Jurkat, Clone E6-1 (cell line): ENCODE results near the gene USO1.
"Not testable (repeated sequence)": the region's sequence is repeated elsewhere in the genome, so short reads cannot be mapped to it uniquely, and the experiment has no call there.

Source experiments
- DNase-seq: peaks from one replicate; pipeline ENCODE4 v3.0.0-alpha.2; 2011; ENCODE audit warnings: low read depth, low spot score
- H3K4me3 ChIP-seq: 2 replicates; pipeline ENCODE4 v1.5.1; 2011; ENCODE audit warnings: mild to moderate bottlenecking, low read length, control low read depth, moderate library complexity

The USO1 gene

DNA sequence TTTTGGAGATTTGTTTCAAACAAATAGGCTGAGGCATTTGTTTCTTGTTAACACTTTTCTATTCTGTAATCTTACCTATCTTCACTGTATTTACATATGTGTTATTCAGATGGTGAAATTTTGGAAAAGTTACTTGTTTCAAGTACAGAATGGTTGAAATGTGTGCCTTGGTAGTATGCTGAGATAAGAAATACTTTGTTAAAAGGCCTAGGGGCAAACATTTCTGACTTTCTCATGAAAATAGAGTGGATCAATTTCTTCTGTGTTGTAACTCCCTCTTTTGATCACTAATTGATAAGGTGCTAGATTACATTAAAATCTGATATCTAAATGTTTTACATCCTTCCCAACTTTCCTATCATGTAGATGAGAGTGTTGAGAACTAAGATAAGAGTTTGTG is 18.1 kb downstream of the USO1 start:
- no peak overlapping the region for H3K4me3 ChIP-seq
- no peak for DNase-seq

DNA sequence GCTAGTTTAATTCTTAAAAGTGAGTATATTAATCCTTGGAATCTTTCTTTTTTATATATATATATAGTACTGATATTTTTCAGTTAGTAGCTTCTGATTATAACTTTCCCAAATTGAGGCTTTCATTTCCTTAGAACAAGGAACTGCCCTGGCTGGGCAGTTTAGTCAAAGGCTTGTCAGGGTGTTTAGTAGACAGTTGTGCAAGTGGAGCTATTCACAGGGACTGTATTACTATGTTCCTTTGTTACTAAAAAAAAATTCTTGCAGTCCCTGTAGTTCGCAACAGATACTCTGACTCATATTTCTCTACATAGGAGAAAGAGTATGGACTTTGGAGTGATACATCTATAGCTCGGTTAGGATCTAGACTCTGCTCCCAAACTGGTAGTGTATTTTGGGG is 20.8 kb downstream of the USO1 start:
- no peak overlapping the region for H3K4me3 ChIP-seq
- no peak for DNase-seq

DNA sequence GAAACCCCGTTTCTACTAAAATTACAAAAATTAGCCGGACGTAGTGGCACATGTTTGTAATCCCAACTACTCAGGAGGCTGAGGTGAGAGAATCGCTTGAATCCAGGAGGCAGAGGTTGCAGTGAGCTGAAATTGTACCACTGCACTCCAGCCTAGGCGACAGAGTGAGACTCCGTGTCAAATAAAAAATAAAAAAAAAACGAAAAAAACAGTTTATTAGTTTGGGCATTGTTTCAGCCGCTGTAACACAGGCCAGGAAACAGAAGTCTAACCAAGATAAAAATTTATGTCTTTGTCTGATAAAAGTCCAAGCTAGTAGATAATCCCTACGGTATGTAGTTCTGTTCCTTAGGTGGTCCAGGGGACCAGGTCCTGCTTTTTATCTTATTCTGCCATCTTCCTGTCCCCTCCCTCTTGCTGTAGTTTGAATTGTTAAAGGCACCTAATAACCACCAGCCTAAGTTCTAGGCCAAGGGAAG is 21.4 kb downstream of the USO1 start:
- no peak for DNase-seq
- no peak overlapping the region for H3K4me3 ChIP-seq

DNA sequence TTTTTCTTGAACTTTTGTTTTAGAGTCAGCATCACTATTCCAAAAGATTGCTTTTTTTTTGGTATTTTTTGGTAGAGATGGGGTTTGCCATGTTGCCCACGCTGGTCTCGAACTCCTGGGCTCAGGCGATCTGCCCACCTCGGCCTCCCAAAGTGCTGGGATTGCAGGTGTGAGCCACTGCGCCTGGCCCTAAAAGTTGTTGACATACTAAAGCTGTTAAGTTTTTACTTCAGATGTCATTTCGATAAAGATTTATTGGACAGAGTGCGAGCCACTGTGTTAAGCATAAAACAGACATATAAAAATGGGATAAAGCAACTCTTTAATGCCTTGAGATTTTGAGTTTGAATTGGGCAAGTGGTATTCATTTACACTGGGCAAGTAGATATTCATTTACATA is 28.3 kb downstream of the USO1 start:
- no peak for DNase-seq
- H3K4me3 ChIP-seq: no peak overlapping the region

DNA sequence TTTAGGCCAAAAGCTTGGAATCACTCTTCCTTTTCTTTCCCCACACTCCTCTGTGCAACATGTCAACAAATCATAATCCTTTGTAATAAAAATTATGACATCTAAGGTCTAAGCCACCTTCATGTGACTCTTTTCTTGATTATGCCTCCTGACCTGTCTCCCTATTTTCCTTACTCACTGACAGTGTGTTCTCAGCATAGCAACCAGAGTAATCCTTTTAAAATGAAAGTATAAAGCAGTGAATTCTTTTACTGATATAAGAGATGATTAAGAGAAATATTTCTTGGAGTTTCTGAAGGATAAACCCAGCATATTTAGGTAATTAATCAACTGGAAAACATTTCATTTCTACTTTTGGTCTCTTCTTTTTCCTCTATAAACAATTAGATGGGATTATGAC is 44.7 kb downstream of the USO1 start:
- no peak for DNase-seq
- no peak overlapping the region for H3K4me3 ChIP-seq

DNA sequence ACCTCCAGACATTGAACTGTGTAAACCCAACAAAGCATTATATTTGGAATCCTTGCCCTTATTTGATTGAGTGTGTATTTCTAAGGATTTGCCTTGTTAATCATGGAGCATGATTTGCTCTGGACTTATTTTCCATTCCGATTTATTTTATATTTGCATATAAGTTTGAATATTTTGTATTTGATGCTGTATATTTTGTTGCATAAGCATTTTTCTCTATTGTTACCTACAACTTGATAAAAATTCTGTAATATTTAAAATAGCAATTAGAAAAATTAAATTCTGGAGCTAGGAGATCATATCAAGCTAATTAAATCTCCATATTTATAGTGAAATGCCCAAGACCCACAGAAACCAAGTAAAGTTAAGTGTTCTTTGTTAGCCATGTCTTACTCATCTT is 47.2 kb downstream of the USO1 start:
- DNase-seq: no peak
- no peak overlapping the region for H3K4me3 ChIP-seq

DNA sequence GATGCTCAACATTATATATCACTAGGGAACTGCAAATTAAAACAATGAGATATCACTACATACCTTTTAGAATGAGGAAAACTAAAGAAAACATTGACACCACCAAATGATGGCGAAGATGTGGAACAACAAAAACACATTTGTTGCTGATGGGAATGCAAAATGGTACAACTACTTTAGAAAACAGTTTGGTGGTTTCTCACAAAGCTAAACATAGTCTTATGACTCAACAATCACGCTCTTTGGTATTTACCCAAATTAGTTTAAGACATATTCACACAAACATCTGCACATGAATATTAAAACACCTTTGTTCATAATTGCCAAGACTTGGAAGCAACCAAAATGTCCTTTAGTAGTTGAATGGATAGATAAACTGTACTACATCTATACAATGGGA is 53.2 kb downstream of the USO1 start:
- H3K4me3 ChIP-seq: no peak overlapping the region
- no peak for DNase-seq

DNA sequence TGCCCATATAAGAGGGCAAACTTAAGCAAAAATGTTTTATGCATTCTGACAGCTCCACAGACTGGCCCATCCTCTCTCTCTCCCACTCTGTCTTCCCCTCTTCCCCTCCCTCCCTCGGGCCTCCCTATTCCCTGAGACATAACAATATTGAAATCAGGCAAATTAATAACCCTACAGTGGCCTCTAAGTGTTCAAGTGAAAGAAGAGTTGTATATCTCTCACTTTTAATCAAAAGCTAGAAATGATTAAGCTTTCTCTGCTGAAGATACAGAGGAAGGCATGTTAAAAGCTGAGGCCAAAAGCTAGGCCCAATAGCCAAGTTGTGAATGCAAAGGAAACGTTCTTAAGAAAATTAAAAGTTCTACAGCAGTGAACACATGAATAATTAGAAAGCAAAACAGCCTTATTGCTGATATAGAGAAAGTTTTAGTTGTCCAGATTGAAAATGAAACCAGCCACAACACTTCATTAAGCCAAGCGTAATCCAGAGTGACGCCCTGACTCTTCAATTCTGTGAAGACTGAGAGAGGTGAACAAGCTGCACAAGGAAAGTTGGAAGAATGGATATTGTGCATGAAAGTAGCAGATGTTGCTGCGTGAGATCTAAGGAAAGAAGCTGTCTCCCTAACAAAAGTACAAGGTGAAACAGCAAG is 54.9 kb downstream of the USO1 start:
- no peak overlapping the region for H3K4me3 ChIP-seq
- no peak for DNase-seq

DNA sequence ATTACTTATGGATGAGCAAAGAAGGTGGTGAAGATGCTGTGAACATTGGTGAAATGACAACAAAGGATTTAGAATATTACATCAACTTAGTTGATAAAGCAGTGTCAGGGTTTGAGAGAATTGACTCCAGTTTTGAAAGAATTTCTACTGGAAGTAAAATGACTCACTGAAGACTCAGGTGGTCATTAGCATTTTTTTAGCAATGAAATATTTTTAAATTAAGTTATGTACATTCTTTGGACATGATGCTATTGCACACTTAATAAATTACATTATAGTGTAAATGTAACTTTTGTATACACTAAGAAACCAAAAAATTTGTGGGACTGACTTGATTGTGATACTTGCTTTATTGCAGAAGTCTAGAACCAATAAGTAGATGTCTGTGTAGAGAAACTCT is 56.9 kb downstream of the USO1 start:
- H3K4me3 ChIP-seq: no peak overlapping the region
- no peak for DNase-seq

DNA sequence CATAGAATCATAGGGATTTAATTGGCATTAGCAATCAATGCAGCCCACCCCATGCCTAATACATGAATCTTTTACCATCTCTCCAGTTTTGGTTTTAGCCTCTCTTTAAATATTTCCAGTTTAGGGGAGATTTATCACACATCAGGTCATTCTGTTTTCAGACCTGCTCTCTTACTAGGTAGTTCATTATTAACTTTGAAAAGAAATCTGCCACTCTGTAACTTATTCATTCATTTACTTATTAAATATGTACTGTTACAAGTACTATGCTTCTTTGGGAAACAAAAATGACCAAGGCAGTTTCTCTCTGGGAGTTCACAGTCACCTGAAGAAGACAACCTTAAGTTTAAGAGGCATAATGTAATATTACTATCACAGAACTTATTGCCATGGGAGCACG is 62.1 kb downstream of the USO1 start:
- no peak overlapping the region for H3K4me3 ChIP-seq

DNA sequence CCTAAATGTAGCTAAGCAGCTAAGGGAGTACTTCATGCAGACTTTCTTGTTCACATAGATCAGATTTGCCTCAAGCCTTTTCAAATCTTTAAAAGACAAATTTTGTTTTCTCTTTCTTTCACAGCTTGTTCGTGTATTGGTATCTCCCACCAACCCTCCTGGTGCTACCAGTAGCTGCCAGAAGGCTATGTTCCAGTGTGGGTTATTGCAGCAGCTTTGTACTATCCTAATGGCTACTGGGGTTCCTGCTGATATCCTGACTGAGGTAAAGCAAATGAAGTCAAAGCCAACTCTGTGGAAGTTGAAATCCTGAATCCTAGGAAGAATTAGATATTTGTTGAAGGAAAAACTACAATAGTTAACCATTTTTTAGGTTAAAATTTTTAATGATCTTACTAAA is 62.6 kb downstream of the USO1 start:
- DNase-seq: no peak
- H3K4me3 ChIP-seq: no peak overlapping the region

More for the DNA sequence above, 62.1 kb downstream of the USO1 start:
- DNase-seq: no peak

DNA sequence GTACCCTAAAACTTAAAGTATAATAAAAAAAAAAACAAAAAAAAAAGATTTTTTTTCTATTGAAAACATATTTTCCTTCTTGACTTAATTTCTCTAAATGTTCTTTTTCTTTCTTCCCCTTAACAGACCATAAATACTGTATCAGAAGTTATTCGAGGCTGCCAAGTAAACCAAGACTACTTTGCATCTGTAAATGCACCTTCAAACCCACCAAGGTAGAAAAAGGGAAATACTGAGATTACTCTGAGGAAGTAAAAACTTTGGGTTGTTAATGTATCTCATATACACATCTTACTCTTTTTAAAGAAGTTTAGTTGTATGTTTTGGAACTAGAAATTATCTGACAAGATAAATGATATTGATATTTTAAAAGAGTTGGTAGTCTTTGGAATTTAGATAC is 65.6 kb downstream of the USO1 start:
- no peak for DNase-seq
- no peak overlapping the region for H3K4me3 ChIP-seq

DNA sequence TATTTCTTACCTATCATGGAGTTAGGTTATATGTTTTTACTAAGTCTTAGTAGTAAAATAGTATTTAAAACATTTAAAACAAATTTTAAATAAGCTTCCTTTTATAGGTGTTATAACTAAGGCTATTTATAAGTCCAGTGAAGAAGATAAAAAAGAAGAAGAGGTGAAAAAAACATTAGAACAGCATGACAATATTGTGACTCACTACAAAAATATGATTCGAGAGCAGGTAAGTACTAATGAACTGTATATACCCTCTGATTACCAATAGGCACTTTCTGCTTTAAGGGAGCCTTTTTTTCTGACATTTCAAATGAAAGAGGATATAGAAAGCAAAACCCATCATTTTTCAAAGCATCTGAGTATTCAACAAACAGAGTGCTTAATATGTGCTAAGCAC is 76.6 kb downstream of the USO1 start:
- DNase-seq: no peak
- no peak overlapping the region for H3K4me3 ChIP-seq

DNA sequence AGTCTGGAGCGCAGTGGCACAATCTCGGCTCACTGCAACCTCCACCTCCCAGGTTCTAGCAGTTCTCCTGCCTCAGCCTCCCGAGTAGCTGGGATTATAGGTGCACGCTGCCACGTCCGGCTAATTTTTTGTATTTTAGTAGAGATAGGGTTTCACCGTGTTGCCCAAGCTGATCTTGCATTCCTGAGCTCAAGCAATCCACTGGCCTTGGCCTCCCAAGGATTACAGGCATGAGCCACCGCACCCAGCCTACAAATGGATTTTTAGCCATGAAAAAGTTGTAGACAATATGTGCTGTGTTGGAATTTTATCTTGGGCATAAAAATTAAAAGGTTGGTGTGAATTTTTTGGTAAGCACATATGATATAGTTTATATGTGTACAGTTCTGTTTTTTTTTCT is 81.7 kb downstream of the USO1 start:
- not testable (repeated sequence) for H3K4me3 ChIP-seq

DNA sequence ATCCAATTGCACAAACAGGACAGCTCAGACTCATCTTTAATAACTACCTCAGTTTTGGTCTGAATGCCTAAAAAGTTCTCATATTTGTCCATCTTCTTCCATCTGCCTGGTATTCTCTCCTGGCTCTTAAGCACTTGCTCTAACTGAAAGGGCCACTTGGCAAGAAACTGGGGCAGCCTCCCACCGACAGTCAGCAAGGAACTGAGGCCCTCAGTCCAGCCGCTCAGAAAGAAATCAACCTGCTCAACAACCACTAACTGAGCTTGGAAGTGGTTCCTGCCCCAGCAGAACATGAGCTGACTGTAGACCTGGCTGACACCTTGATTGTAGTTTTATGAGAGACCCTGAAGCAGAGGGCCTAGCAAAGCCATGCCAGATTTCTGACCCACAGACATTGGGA is 93.5 kb downstream of the USO1 start:
- no peak overlapping the region for H3K4me3 ChIP-seq

More for the DNA sequence above, 81.7 kb downstream of the USO1 start:
- DNase-seq: not testable (repeated sequence)

DNA sequence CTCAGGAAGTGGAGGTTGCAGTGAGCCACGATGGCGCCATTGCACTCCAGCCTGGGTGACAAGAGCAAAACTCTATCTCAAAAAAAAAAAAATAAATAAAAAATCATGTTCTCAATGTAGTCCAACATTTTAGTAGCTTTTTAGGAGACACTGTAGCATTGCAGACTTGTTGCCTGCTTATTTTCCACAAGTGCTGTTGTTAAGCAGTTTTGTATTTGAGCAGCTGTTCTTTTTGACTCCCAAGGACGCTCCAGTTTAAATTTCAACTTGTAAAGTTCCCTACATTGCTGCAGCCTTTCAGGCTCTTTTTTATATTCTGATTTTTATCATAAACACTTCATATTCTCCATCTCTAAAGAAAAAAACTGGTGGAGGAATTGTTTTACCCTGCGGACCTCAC is 94.7 kb downstream of the USO1 start:
- DNase-seq: no peak
- H3K4me3 ChIP-seq: no peak overlapping the region

More for the DNA sequence above, 93.5 kb downstream of the USO1 start:
- DNase-seq: no peak

DNA sequence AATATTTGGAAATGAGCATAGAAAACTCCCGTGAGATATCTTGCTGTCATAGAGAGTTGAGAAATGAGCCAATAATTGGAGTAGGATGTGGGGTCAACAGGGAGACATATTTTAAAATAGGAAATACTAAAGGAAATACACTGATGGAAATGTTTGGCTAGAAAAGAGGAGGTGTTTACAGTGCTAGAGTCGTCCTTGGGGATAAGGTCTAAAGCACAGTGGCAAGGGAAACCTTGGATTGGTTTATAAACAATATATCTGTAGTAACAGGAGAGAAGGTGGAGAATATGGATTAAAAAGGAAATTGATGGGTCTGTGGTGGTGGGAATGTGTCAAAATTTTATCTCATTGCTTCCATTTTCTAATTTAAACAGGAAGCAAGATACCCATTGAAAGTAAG is 95.8 kb downstream of the USO1 start:
- DNase-seq: no peak

DNA sequence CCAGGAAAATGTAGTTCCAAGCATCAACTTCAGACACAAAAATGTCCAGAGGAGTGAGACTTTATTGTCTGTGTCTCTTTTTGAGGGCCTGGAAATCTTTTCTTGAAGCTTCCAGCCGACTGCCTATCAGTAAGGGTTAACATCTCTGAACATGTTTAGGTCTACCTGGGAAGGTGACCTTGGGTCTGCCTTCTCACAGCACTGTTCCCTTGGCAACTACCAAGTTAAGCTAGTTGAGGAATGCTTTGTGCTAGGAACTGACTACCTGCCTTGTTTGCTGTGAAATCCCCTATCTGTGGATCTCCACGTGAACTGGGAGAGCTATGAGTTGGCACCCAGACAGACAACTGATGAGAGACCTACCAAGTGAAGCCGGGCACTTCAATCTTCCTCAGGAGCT is 96.3 kb downstream of the USO1 start:
- no peak for DNase-seq
- H3K4me3 ChIP-seq: no peak overlapping the region

More for the DNA sequence above, 95.8 kb downstream of the USO1 start:
- no peak overlapping the region for H3K4me3 ChIP-seq

DNA sequence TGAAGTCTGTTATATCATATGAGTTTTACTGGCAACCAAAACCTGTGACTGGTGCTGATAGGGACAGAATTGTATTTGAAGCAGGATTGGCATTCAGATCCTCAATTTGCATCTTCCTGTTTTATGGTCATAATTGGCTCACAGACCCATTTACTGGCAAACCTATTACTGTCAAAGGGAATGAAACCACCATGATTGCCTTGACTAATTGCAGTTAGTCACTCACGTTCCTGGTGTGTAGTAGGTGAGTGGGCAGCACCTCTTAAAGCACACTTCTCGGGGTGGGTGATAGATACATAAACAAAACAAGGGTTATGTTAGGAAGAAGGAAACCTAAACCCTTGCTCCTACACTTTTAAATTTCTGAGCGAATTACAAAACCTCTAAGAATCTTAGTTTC is 96.8 kb downstream of the USO1 start:
- DNase-seq: no peak
- H3K4me3 ChIP-seq: no peak overlapping the region

DNA sequence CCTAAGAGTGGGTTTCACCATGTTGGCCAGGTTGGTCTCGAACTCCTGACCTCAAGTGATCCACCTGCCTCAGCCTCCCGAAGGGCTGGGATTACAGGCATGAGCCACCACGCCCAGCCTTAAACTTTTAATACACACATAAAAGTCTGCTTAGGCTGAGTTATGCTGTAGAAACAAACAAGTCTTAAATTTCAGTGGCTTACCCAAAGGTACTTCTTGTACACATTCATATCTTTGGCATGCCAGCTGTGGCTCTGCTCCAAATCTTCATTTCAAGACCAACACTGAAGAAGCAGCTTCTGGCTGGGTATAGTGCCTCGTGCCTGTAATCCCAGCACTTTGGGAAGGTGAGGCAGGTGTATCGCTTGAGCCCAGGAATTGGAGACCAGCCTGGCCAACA is 97.6 kb downstream of the USO1 start:
- no peak for DNase-seq
- no peak overlapping the region for H3K4me3 ChIP-seq

DNA sequence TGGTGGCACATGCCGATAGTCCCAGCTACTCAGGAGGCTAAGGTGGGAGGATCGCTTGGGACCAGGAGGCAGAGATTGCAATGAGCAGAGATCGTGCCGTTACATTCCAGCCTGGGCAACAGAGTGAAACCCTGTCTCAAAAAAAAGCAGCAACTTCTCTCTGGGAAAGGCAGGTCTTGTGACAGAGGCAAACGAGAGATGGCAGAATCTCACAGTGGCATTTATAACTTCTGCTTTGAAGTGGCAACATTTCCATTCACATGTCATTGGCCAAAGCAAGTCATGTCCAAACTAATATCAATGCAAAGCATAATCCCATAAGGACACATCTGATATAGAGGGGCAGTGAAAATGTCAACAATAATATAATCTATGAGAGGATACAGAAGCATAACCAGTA is 98.0 kb downstream of the USO1 start:
- no peak for DNase-seq

DNA sequence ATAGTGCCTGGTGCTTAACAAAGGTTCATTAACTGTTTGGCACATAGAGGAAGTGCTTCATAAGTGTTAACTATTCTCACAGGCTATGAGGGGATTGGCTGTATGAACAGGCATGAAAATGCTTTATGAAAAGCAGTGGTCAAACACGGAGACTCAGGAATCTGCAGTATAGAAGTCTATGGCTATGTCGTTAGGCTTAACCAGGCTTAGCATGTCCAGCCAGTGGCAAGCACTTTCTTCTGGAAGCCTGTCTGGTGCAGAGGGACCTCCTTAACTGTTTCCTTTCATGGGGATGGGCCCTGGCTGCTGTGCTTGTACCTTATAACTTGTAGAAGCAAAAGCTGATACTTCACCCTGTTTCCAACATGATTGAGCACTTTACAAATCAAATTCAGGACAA is 99.4 kb downstream of the USO1 start:
- no peak overlapping the region for H3K4me3 ChIP-seq
- DNase-seq: no peak

More for the DNA sequence above, 98.0 kb downstream of the USO1 start:
- H3K4me3 ChIP-seq: no peak overlapping the region
